ENCODE data around the gene KIAA1328.

KIAA1328 gene

DNA sequence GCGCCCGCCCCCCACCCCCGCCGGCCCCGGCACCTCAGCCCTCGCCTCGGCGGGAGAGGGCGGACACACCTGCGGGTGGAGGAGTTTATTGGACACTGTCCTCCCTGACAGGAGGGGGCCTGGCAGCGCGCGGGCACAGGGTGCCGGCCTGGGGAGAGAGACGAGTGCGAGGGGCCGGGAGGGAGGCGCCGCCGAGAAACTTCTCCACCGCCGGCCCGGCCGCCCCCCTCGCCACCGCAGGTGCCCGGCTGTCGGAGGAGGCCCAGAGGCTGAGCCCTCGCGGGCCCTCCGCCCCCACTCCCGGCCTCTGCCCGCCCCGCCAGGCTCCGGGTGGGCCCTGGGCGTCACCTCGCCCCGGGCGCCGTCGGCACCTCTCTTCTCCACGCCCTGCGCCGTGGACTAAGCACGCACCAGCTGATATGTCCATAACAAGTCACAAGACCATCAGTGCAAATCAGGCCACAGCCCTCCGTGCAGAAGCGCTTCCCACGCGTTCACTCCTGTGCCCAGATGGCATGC is 425.4 kb downstream of the KIAA1328 start:
- no peak for DNase-seq (ENCODE audit: low spot score)

DNA sequence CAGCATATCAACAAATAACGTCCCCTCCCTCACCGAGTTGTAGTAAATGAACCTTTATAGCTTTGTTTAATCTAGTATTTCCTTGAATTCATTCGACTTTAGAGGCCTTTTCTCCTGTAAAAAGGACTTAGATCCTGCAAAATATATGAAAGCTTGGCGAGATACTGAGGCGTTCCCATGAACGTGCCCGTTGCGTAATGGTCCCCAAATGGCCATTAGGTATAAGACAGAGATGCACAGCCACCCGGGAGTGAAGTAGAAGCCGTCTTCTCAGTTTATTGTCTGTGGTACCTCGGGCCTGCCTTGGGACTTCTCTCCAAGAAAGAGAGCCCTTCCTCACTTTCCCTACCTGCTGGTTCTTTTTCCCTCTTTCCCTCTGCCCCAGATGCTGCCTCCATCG is 426.0 kb downstream of the KIAA1328 start:
- no peak for DNase-seq (ENCODE audit: low spot score)

- no peak for DNase-seq (ENCODE audit: low spot score)
Measured at GRCh38 chr18:37258131-37258530, 429.2 kb downstream of the KIAA1328 start.

DNA sequence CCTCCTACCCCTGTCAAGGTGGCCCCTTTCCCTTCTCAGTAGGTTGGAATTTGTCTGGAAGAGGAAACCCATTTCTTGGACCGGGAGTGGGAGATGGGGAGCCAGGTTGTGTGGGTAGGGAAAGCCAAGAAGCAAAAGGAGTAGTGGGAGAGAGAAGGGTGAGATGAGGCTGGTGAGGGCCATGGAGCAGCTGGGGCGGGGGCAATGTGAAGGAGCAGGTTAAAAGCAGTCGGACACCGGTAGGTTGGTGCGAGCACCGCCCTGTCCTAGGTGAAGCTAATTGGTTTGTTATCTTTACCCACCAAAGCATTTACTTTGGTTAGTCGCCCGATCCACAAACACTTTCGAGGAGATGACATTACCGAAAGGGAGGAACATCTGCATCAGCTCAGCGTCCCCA is 429.9 kb downstream of the KIAA1328 start:
- no peak for DNase-seq (ENCODE audit: low spot score)

DNA sequence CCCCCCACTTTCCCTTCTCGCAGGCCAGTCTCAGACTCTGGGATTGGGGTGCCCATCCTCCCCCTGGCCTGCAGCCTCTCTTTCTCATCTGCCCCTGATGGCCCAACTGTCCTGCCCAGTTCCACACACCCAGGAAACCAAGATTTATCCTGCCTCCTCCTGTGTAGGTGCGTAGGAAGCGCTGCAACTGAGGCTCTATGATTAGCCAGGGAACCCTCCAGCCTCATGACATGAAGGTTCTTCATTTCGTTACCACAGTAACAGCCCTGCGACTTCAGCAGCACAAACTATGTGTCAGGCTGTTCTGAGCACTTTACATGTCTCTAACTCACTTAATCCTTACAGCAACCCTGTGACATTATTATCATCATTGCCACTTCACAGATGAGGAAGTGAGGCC is 430.8 kb downstream of the KIAA1328 start:
- no peak for DNase-seq (ENCODE audit: low spot score)

GRCh38 chr18:37260367-37261093 is 431.6 kb downstream of the KIAA1328 start:
- no peak for DNase-seq (ENCODE audit: low spot score)

DNA sequence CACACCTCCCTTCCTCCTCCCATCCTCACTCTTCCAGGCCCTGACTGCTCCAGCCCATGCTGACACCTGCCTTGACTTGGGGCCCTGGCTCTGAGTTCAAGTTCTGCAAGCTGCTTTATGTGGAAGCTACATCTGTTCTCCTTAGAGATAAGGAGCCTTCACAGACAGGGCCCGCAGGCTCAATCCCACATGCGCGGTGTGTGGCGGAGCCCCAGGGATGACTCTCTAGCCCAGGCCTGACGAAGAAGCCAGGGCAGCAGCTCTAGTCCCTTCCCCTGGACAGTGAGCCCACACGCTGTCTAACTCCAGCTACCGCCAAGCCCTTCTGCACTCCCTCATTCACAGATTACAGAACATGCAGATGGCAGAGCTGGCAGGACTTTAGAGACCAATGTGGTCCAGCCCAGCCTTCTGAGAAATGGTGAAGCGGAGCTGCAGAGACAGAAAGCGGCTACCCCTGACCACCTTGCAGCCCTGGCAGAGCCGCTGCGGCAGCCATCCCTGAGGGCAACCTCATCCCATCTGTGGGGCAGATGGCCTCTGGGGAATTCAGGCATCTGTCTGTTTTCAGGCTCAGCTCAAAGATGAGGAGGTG is 432.4 kb downstream of the KIAA1328 start:
- no peak for DNase-seq (ENCODE audit: low spot score)

DNA sequence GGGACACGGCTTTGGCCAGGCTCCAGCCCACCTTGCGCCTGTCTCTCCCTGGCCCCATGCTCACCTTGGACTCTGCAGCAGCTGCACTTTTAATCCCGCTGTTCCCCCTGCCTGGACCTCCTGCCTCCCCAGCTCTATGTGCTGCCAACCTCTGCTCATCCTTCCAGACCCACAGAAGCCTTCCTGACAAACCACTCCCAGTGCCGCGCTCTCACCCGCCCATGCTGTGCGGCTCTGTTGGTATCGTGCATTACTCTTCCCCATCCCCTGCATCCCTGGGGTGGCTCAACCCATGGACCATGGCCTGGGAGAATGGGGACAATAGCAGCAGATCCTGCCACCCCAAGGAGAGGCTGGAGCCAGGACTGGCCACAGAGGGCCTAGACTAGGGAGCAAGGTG is 433.1 kb downstream of the KIAA1328 start:
- DNase-seq (ENCODE audit: low spot score) = no peak

DNA sequence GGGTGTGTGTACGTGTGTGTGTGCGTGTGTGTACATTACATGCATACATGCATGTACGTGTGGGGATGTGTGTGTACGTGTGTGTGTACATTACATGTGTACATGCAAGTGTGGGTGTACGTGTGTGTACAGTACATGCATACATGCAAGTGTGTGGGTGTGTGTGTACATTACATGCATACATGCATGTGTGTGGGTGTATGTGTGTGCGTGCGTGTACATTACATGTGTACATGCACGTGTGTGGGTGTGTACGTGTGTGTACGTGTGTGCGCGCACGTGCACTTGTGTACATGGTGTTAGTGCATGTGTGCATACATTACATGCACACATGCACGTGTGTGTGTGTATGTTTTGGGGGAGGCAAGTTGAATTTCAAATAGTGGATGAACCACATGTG is 436.0 kb downstream of the KIAA1328 start:
- no peak for DNase-seq (ENCODE audit: low spot score)

DNA sequence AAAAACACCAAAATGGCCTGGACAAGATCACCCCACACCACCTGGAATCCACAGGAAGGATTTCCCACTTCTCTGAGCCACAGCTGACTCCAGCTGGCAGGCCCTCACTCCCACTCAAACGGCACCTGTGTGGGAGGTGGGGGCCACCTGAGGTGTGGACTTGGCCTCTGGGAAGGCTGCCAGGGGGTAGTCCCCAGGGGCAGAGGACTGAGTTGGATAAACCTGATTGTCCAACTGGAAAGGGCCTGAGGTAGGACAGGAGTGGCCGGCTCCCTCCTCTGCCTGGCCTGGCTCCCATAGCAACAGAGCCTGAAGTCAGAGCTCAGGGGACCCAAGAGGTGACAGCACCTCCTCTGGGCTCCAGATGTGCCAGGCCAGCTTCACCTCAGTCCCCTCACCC is 436.5 kb downstream of the KIAA1328 start:
- no peak for DNase-seq (ENCODE audit: low spot score)

- no peak for DNase-seq (ENCODE audit: low spot score)
Measured at GRCh38 chr18:37266290-37266689, 437.4 kb downstream of the KIAA1328 start.

DNA sequence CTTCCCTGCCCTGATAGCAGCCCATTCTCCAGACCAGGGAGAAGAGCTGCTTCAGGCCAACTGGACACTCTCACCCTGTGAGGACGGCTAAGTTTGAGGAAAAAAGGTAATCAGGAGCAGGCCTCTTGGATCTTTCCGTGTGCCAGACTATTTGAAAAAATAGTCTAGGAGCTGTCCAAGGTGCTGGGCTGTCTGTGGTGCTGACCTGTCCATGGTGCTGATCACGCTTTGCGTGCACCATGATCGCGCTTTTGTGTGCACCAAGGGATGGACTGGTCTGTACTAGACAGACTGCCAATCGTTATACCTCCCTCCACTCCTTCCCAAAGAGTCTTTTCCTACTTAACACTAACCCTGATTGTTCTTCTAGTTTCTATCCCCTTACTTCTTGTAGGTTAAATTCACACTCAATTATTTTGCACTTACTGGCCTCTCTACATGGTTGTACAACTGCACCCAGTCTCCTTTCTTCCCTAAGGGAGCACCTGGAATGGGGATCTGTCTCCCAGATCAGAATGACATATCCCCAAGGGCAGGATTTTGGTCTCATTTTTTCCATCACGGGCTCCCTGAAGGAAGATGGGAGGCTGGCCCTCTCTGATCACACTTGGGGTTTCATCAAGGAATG is 441.2 kb downstream of the KIAA1328 start:
- peak; percentile 66 for DNase-seq (ENCODE audit: low spot score)

DNA sequence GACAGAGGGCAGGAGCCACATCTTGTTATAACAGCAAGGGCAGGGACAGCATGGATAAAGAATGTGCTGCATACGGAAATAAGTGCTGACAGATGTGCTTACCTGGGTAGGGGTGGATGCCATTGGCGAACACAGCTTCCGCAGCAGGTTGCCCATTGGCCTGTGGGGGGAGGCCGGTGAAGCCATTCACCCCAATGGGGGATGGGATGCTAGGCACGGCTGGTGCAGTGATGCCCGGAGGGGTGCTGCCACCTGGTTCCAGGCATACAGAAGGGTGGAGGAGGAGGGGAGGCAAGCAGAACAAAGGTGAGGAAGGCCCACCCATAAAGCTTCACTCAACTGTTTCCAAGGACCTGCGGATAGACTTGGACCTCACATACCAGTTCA is 441.7 kb downstream of the KIAA1328 start:
- no peak for DNase-seq (ENCODE audit: low spot score)

GRCh38 chr18:37272226-37272625 is 443.3 kb downstream of the KIAA1328 start:
- no peak for DNase-seq (ENCODE audit: low spot score)

DNA sequence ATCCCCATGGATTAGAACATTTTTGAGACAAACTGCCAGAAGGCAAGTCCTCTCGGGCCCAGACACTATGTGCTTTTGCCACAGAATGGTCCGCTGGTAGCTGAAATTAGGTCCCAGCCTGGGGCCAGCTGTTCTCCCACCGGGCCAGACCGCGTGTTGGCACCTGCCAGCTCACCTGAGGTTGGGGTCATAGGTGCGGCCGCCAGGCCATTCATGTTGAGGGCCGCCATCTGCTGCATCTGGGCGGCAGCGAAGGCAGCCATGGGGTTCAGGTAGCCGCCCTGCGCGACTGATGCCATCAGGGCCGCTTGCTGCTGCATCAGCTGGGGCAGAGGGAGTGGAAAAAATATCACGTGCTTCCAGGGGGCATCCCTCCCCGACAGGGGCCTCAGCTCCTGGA is 443.9 kb downstream of the KIAA1328 start:
- no peak for DNase-seq (ENCODE audit: low spot score)

- no peak for DNase-seq (ENCODE audit: low spot score)
Measured at GRCh38 chr18:37274309-37275236, 445.6 kb downstream of the KIAA1328 start.

- no peak for DNase-seq (ENCODE audit: low spot score)
Measured at GRCh38 chr18:37275237-37275741, 446.4 kb downstream of the KIAA1328 start.

- no peak for DNase-seq (ENCODE audit: low spot score)
Measured at GRCh38 chr18:37276111-37276890, 447.4 kb downstream of the KIAA1328 start.

DNA sequence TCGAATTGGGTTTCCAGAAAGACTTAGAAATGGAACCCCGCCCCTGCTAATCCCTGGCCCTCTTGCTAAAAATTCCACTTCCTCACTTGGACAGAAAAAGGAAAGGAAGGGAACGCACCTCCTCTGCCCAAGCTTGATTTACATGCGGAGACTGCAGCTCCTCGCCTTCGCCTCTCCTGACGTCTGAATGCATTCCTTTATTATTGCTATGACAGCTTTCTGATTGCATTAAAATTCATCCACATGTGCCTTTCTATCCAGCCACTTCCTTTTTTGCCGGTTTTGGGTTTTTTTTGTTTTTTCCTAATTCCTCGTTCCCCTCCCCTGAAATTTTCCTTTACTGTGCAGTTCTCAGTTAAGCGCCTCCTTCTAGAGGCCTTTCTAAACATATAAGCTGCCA is 448.9 kb downstream of the KIAA1328 start:
- DNase-seq (ENCODE audit: low spot score) = no peak

Data from GM03348 (cell line).